Panc1 (cell line): ENCODE data around the gene PCDHA11.
"Not testable (repeated sequence)": the region's sequence is repeated elsewhere in the genome, so short reads cannot be mapped to it uniquely, and the experiment has no call there.

Source experiments
- POLR2AphosphoS5 ChIP-seq: IDR thresholded peaks from 2 replicates; pipeline ENCODE4 v1.6.1; 2012; ENCODE audit warnings: mild to moderate bottlenecking, low read depth, low read length, moderate library complexity
- TCF7L2 ChIP-seq: IDR thresholded peaks from 2 replicates; pipeline ENCODE4 v1.6.1; 2011; ENCODE audit warnings: mild to moderate bottlenecking, low read depth, low read length, inconsistent platforms
- TF ChIP-seq, protein P1 (sequence below): fragments of 450-650 bp; IDR thresholded peaks from 2 replicates; pipeline ENCODE4 v1.5.1; 2017; ENCODE audit warnings: mild to moderate bottlenecking

- TF ChIP-seq, protein P1, sequence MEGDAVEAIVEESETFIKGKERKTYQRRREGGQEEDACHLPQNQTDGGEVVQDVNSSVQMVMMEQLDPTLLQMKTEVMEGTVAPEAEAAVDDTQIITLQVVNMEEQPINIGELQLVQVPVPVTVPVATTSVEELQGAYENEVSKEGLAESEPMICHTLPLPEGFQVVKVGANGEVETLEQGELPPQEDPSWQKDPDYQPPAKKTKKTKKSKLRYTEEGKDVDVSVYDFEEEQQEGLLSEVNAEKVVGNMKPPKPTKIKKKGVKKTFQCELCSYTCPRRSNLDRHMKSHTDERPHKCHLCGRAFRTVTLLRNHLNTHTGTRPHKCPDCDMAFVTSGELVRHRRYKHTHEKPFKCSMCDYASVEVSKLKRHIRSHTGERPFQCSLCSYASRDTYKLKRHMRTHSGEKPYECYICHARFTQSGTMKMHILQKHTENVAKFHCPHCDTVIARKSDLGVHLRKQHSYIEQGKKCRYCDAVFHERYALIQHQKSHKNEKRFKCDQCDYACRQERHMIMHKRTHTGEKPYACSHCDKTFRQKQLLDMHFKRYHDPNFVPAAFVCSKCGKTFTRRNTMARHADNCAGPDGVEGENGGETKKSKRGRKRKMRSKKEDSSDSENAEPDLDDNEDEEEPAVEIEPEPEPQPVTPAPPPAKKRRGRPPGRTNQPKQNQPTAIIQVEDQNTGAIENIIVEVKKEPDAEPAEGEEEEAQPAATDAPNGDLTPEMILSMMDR = not testable (repeated sequence)
- TF ChIP-seq POLR2AphosphoS5, TCF7L2: not testable (repeated sequence)
These were observed 45.8 kb upstream of the PCDHA11 start for GRCh38 chr5:140822969-140823368.
